HG03159 (cell line): ENCODE measurements around the gene ANKRD42.
A peak's percentile ranks its signal among the peaks of the same experiment; 100 is the strongest.

Experiments
- ATAC-seq: cut with Tn5 transposase; IDR thresholded peaks from one replicate; pipeline ENCODE4 v1.9.1; 2021; ENCODE audit warnings: mild to moderate bottlenecking, moderate library complexity; ENCODE audit not compliant: unreplicated experiment

The ANKRD42 gene

DNA sequence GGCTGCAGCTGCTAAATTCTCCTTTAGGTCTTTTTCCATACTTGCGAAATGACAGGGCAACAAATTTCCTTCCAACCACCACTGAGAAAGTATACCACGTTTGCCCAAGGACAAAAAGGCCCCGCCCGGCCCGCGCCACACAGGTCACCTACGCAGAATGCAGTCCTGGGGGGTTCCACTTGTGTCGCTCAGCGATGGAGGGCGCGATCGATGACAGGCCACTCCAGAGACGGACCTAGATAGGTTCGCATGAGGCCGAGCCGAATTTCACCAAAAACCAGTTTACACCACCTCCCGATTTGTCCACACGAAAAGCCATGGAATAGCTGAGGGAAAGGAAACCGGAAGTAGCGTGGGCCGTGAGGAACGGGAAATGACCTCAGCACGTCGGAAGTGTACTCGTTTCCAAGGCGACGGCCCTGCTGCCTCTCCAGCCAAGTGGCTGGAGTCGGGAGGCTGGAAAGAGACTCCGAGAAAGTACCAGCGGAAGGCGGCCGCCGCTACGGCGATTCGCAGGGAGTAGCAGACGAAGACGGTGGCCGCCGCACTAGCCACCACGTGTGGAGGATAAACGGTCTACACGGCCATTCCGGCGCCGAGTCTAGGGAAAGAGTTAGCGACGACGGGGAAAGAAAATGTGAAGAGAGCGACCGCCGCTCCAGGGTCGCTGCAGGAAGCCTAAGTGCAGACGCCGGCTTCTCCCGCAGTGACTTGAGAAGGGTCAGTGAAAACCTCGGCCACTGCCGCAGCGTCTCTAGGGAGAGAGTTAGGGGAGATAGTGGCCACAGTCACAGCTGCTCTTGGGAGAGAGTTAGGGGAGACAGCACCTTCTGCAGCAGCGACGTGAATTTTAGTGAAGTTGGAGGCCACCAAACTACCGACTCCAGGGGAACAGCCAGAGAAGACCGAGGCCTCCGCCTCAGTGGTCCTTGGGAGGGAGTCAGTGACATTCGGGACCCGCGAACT is at the start of gene ANKRD42:
Gene ANKRD42, plus strand, starts transcription at position 398 of the 966 bp plus-strand sequence. CDS start 959 bp downstream, outside the sequence.
- peak; percentile 88 for ATAC-seq

DNA sequence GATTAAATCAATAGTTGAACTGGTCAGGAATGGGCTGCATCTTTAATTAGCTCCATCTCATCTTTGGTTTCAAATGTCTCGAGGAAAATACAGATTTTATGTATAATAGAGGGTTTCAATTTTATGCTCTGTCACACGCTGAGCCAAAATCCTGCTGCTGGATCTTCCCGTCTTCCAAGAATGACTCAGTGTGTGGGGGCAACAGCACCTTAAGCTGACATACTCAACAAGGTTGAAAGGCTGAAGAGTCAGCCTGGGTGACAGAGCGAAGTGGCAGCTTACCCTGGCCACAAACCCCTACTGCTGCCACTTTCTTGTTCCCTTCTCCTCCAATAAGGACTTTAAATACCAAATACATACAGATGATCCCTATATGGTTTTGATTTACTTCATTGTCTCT is 45.6 kb upstream of the ANKRD42 start:
- ATAC-seq, result no peak

DNA sequence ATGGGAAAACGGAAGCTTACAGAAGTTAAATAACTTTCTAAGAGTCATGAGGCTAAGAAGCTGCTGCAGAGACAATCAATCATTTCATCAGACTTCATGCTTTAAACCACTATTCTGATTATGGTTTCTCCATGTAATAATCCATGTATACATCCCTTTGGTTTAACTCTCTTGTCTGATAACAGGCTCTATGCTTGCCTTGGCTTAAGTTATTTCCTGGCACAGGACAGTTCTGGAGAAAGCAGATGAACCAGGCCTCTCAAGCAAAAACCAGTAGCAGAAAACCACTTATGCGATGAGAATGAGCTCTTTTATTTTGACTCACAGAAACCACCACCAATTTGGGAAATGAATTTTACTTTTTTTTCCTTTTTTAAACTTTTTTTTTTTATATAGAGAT is 43.1 kb upstream of the ANKRD42 start:
- ATAC-seq, result no peak

- ATAC-seq, result no peak
Observed at GRCh38 chr11:83151274-83151977, 42.1 kb upstream of the ANKRD42 start.

DNA sequence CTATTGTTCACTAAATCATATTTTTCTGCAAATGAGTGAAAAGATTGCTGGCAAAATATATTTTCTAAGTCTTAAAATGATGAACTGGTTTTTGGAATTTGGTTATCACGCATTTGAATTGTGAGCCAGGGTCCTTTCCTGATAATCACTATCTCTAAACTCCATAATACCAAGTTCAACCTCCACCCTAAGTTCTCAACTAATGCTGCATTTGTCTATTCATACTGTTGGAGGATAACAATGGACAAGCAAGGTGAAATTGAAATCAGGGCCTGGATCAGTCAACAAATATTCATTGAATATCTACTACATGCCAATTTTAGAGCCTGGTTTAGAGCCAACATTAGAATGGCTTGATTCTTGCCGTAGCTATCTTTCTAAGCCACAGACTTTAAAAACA is 41.2 kb upstream of the ANKRD42 start:
- no peak for ATAC-seq

- ATAC-seq, result no peak
Observed at GRCh38 chr11:83153764-83154163, 39.7 kb upstream of the ANKRD42 start.

DNA sequence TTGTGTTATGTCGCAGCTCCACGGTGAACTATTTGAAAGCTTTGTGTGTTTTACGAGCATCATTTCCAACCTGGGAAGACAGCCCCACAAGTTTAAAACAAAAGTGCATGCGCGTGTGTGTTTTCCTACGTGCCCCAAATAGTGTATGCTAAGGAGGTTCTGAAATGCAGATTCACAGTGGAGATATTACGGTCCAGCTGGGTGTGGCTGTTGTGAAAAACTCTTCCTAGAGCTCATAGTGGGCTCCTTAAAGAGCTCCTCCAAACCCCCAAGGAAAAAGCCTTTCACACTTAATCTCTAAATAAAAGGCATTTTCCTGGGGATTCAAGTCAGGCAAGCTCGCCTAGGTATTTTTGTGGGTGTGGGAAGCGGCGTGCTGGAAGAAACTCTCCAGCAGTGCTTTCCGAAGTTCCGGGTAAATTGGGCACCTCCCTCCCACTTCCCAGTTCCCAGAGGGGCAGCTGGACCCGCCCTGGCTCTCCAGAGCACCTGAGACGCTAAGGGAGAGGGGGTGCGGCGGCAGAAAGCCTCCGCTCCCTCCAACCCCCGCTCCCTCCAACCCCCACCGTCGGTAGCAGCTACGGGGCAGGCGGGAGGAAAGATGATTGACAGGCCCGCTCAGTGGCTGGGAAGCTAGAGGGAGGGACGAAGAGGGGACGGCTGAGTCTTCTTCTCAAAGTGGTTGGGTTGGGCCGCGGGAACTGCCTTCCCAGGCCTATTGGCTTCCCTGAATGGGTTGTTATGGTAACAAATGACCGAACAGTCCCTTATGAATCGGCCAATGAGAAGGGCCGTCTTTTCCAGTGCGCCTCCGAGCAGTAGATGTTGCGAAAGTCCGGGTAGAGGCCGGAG is 37.1 kb upstream of the ANKRD42 start:
- ATAC-seq, result peak; percentile 95

DNA sequence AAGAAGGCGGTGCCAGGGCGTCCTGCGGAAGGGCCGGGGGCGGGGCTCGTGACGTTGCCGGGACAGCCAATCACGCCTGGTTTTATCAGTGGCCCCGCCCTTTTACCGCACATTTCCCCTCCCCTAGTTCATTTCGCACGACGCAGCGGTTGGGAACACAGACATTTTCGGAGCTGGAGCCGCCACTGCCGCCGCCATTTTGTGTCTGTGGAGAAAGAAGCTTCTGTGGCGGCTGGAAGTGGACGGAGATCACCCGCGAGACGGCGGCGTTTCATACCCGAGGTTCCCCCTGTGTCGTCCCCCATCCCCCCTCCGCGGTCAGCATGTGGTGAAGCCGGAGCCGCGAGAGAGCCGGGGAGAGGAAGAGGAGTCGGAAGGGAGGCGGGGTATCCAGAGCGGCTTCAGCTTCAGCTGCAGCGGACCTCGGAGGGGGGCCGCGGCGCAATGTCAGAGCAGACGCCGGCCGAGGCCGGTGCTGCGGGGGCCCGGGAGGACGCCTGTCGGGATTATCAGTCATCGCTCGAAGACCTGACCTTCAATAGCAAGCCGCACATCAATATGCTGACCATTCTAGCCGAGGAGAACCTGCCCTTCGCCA is 36.4 kb upstream of the ANKRD42 start, which contains the start of gene PCF11:
Gene PCF11, plus strand, starts transcription at position 136 of the 598 bp plus-strand sequence. Its CDS starts 309 bp downstream, at position 445.
- ATAC-seq, result peak; percentile 7

DNA sequence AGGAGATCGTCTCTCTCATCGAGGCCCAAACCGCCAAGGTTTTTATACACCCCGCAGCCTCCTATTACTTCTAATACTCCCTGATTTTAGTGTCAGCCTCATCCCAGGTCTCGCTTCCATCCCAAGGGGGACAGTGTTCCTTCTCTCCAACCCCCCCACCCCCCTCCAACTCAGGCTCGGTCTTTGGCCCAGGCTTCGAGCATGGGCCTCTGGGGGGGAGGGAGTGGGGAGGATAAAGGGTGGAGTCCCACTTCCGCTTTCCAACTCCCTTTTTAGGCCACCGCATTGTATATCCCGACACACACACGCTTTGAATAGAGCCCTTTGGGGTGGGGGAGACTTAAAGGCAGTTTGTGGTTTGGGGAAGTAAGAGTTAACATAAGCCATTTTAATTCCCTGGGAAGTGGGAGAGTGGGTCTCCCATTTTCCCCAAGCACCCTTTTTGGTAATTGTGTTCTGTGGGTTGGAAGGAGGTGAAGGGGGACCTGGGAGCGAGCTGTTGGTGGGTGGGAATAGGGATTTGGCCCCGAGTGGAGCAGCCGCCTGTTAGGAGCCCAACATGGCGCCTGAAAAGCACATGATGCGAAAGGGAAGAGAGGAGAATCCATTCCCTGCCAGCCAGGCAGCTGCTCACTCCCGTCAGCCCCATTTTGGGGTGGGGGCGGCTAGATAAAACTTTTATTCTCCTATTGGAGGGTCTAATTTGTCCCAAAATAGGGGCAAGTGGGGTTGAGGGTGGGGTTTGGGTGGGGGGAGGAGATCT is 35.7 kb upstream of the ANKRD42 start:
- ATAC-seq, result no peak

GRCh38 chr11:83158357-83158786 is 35.1 kb upstream of the ANKRD42 start:
- ATAC-seq, result no peak

GRCh38 chr11:83158965-83159901 is 34.3 kb upstream of the ANKRD42 start:
- ATAC-seq, result no peak

GRCh38 chr11:83159902-83160865 is 33.3 kb upstream of the ANKRD42 start:
- no peak for ATAC-seq

DNA sequence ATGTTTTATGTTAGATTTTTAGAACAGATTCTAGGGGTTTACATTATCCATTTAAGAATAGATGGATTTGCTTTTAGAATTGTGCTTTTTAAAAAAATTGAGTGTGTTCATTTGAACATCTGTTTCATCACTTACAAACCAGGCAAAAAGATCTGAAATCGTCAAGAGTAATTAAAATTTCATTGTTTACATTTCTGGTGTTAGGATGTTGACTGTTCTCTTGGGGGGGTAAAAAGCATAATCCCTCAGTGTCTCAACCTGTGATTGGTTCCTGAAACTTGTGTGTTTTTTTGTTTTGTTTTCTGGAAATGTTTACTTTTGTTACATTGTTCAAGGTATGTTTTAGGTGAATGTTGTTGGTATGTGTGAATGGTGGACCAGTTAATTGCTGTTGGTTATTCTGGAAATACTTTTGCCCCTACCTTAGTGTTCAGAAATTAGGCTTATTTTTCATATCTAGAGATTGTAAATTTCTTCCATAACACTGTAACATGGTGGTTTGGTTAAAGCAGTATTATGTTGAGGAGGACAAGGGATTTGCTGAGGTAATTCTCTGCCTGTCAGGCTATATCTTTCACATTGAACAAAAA is 31.8 kb upstream of the ANKRD42 start:
- ATAC-seq, result no peak

DNA sequence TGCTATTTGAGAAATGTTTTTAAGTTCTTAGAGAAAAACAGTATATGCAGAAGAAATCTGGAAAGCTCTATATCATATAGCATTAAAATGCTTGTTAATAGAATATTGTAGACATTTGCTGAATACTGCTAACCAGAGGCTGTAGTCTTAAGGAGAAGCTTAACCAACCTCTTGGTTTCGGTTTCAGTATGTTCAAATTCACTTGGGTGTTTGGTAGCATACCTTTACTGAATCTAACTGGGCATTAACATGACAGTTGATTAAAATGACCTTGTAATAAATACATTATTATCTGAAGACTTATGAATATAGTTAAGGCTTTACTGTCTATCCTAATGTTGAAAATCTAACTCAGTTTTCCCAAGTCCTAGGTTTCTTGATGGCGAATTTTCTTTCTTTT is 31.1 kb upstream of the ANKRD42 start:
- peak; percentile 55 for ATAC-seq

- no peak for ATAC-seq
Observed at GRCh38 chr11:83166193-83166866, 27.2 kb upstream of the ANKRD42 start.

- no peak for ATAC-seq
Observed at GRCh38 chr11:83168756-83169155, 24.8 kb upstream of the ANKRD42 start.
